MCF 10A (cell line): Measurements from ENCODE around the gene RELN. TPM values are rescaled to one million over a fixed set of nuclear protein-coding genes. Genes with fewer than 3 reads are reported as not detected.

Experiments
- BruUV-seq: library from RNA; stranded (reverse); fragments of 400-500 nt; replicated peaks from 2 replicates; lab custom pipeline; 2021; lab: Mats Ljungman, UMichigan
- CTCF ChIA-PET: fragments of 300-600 bp; sonication (Branson Sonifier 250); formaldehyde crosslinking; extraction: SDS; loops from one replicate; lab custom pipeline; 2021; ENCODE audit warnings: antibody characterized with exemption, inconsistent platforms; lab: Yijun Ruan, JAX
- POLR2A ChIA-PET: fragments of 300-600, 350-650 bp; sonication (Branson Sonifier 250); formaldehyde crosslinking; extraction: SDS; loops from one replicate; lab custom pipeline; 2020; ENCODE audit warnings: antibody characterized with exemption, inconsistent platforms; lab: Yijun Ruan, JAX
- DNase-seq: peaks from one replicate; pipeline ENCODE4 v3.0.0-alpha.2; 2018; ENCODE audit not compliant: unreplicated experiment
- H3K27ac Mint-ChIP-seq: one replicate; pipeline ENCODE4 v1.8.0; 2022; ENCODE audit warnings: mild to moderate bottlenecking, low read depth, mixed read lengths; ENCODE audit not compliant: unreplicated experiment
- H3K27me3 Mint-ChIP-seq: one replicate; pipeline ENCODE4 v1.8.0; 2022; ENCODE audit warnings: mixed read lengths; ENCODE audit not compliant: insufficient read depth, unreplicated experiment
- H3K36me3 Mint-ChIP-seq: one replicate; pipeline ENCODE4 v1.8.0; 2022; ENCODE audit warnings: mild to moderate bottlenecking, moderate library complexity, mixed read lengths; ENCODE audit not compliant: insufficient read depth, unreplicated experiment
- H3K4me1 Mint-ChIP-seq: one replicate; pipeline ENCODE4 v1.8.0; 2022; ENCODE audit warnings: mixed read lengths; ENCODE audit not compliant: insufficient read depth, unreplicated experiment
- H3K4me3 Mint-ChIP-seq: one replicate; pipeline ENCODE4 v1.8.0; 2022; ENCODE audit warnings: mild to moderate bottlenecking, moderate library complexity, mixed read lengths; ENCODE audit not compliant: unreplicated experiment
- H3K9me3 Mint-ChIP-seq: one replicate; pipeline ENCODE4 v1.8.0; 2022; ENCODE audit warnings: mixed read lengths; ENCODE audit not compliant: unreplicated experiment
- intact Hi-C: fragments of 100-400 bp; cut with micrococcal nuclease; formaldehyde crosslinking; loops from 2 replicates; pipeline ENCODE4 v1.14.1; 2022
- total RNA-seq: library from RNA; stranded (reverse); gene quantifications from 2 replicates; pipeline ENCODE4 v1.2.3, GENCODE V29; 2022
- TF ChIP-seq, protein P1 (sequence below): fragments of 200-600 bp; IDR thresholded peaks from one replicate; pipeline ENCODE4 v1.8.0; 2022; ENCODE audit warnings: antibody characterized with exemption, mild to moderate bottlenecking; ENCODE audit not compliant: unreplicated experiment

The RELN gene
- total RNA-seq, 1 experiment from 2014 or later: not detected

- BruUV-seq: no TSS peak
- no peaks in the 10 kb centered on the region for H3K36me3 Mint-ChIP-seq
- no peak for DNase-seq
- CTCF ChIA-PET: no interaction called here
- no peaks in the 10 kb centered on the region for H3K9me3 Mint-ChIP-seq
- POLR2A ChIA-PET: no interaction called here
- no peak overlapping the region for H3K4me3 Mint-ChIP-seq
- TF ChIP-seq, protein P1, sequence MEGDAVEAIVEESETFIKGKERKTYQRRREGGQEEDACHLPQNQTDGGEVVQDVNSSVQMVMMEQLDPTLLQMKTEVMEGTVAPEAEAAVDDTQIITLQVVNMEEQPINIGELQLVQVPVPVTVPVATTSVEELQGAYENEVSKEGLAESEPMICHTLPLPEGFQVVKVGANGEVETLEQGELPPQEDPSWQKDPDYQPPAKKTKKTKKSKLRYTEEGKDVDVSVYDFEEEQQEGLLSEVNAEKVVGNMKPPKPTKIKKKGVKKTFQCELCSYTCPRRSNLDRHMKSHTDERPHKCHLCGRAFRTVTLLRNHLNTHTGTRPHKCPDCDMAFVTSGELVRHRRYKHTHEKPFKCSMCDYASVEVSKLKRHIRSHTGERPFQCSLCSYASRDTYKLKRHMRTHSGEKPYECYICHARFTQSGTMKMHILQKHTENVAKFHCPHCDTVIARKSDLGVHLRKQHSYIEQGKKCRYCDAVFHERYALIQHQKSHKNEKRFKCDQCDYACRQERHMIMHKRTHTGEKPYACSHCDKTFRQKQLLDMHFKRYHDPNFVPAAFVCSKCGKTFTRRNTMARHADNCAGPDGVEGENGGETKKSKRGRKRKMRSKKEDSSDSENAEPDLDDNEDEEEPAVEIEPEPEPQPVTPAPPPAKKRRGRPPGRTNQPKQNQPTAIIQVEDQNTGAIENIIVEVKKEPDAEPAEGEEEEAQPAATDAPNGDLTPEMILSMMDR: no peak
- H3K4me1 Mint-ChIP-seq: no peaks in the 10 kb centered on the region
- no peak overlapping the region for H3K27ac Mint-ChIP-seq
- H3K27me3 Mint-ChIP-seq: peaks cover 59% of the 10 kb centered on the region
- intact Hi-C loops: no loop called here
These were observed 122.5 kb downstream of the RELN start for GRCh38 chr7:103866919-103867318.

GRCh38 chr7:103865442-103865841, 124.0 kb downstream of the RELN start:
- Mint-ChIP-seq H3K27ac (no peak overlapping the region), H3K27me3 (peaks cover 59% of the 10 kb centered on the region), H3K4me3 (no peak overlapping the region), H3K36me3 (no peaks in the 10 kb centered on the region), H3K9me3 (no peaks in the 10 kb centered on the region), H3K4me1 (no peaks in the 10 kb centered on the region)
- DNase-seq: no peak
- TF ChIP-seq, protein P1: no peak
- ChIA-PET POLR2A (no interaction called here), CTCF (no interaction called here)
- no TSS peak for BruUV-seq
- intact Hi-C loops: no loop called here

DNA sequence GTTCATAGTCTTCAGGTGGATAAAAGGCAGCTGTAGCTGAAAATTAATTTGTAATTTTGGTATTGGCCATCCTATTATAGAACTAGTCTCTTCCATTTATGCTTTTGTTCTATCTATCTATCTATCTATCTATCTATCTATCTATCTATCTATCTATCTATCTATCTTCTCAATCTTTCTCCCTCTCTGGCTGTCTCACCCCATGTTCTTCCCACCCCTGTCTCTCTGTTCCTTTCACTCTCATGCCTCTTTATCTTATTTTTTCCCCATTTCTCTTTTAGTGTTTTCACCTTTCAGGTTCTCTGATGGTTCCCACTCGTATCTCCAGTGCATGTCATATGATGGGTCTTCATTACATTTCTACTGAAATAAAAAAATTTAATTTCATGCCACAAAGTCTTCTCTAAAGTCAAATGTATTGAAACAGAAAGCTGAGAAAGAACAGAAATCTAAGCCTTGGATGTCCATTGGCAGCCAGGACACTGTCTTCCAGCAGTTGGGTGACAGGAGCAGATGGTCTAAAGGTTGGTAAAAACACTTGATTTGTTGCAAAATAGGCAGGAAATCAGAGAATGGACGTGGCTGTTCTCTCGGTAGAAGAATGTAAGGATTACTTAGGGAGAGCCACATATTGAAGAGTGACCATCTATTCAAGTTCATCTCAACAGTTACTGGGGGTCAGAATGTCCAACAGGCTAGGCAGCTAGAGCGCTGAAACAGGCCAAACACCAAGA, 127.0 kb downstream of the RELN start:
- Mint-ChIP-seq H3K4me1 (no peaks in the 10 kb centered on the region), H3K36me3 (no peaks in the 10 kb centered on the region), H3K27me3 (peaks cover 32% of the 10 kb centered on the region), H3K4me3 (no peak overlapping the region), H3K9me3 (no peaks in the 10 kb centered on the region), H3K27ac (no peak overlapping the region)
- ChIA-PET CTCF (interaction anchor here (0.5 kb wide), 1 partner anchor 1026 kb away, joined by 5 read pairs; no protein-coding TSS in a partner anchor), POLR2A (no interaction called here)
- BruUV-seq: no TSS peak
- TF ChIP-seq, protein P1: no peak
- no peak for DNase-seq
- intact Hi-C loops: no loop called here

DNA sequence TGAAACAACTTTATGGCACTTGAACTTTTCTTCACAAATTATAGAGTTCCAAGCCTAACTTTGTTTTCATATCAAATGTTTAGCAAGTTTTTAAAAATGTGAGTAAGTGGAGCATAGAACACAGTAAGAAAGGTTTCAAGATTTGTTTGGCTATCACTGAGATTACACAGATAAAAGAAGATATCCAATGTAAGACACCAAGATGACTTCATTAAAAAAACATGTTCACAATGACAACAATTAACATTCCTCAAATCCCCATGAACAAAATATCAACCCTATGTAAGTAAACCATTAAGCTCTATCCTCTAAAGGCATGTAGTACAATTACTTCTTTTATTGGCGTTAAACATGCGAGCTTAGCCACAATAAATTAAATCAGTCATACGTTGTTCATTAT, 129.7 kb downstream of the RELN start:
- Mint-ChIP-seq H3K4me1 (no peaks in the 10 kb centered on the region), H3K36me3 (no peaks in the 10 kb centered on the region), H3K4me3 (no peak overlapping the region), H3K9me3 (no peaks in the 10 kb centered on the region), H3K27ac (no peak overlapping the region), H3K27me3 (peaks cover 35% of the 10 kb centered on the region)
- intact Hi-C loops: no loop called here
- no TSS peak for BruUV-seq
- POLR2A ChIA-PET: no interaction called here
- no peak for DNase-seq
- TF ChIP-seq, protein P1: no peak
- CTCF ChIA-PET: no interaction called here
